ENCODE measurements around the gene OGDHL. TPM values are rescaled to one million over a fixed set of nuclear protein-coding genes. Genes with fewer than 3 reads are reported as not detected.

Gene OGDHL
- total RNA-seq, 1 experiment from 2014 or later: 1.3 TPM

DNA sequence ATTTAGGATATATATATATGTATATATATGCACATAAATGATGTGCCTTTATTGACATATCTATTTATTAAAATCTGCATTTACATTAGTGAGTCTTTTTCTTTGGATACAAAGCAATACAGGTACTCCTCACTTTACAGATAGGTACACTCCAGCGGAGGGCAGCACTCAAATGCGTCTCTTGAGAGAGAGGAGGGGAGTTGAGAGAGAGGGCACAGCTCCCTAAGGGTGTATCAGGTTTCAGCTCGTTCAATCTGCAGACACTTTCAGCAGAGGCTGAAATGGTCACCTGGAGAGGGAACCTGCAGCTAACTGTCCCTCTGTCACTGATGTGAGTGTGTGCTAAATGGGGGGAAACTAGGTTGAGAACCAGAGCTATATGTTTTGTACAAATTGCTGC lies 61.1 kb downstream of the OGDHL start:
- Histone ChIP-seq H3K9me3 (ENCODE audit: control insufficient read depth, insufficient read depth, low read depth, low read length) (no peaks in the 10 kb centered on the region), H3K4me3 (ENCODE audit: low read depth in 2 of 2, low read length in 2 of 2) (no peak overlapping the region), H3K27me3 (ENCODE audit: control insufficient read depth, insufficient read depth, low read length) (peaks cover under 1% of the 10 kb centered on the region), H3K4me1 (ENCODE audit: control insufficient read depth, insufficient read depth, low read length) (no peaks in the 10 kb centered on the region), H3K27ac (ENCODE audit: low read length) (no peak overlapping the region), H3K36me3 (ENCODE audit: control insufficient read depth, insufficient read depth, low read length) (no peaks in the 10 kb centered on the region)
- ATAC-seq: no peak
- CTCF ChIA-PET: no interaction called here
- no peak for DNase-seq (ENCODE audit: low read depth, low spot score)
- POLR2A ChIA-PET: no interaction called here
- in situ Hi-C loops (cut with HindIII; ENCODE audit: low pct_unique_long_range_greater_than_20kb, low sequenced_read_pairs): no loop called here
- intact Hi-C loops (cut with micrococcal nuclease; ENCODE audit: unreplicated experiment): no loop called here
- TF ChIP-seq REST (IDR thresholded peaks at IDR 0.05; ENCODE audit: insufficient read depth in 1 of 2, low read depth in 2 of 2, low read length in 1 of 2) (no peak), POLR2AphosphoS5 (IDR thresholded peaks at IDR 0.05; ENCODE audit: low read depth, low read length) (no peak), TCF7L2 (IDR thresholded peaks at IDR 0.05; ENCODE audit: low read depth, low read length) (no peak), SIN3A (IDR thresholded peaks at IDR 0.05; ENCODE audit: borderline replicate concordance, insufficient read depth, low read depth, low read length) (no peak), CTCF (IDR thresholded peaks at IDR 0.05) (no peak)
- BruUV-seq (replicated peaks): no TSS peak

DNA sequence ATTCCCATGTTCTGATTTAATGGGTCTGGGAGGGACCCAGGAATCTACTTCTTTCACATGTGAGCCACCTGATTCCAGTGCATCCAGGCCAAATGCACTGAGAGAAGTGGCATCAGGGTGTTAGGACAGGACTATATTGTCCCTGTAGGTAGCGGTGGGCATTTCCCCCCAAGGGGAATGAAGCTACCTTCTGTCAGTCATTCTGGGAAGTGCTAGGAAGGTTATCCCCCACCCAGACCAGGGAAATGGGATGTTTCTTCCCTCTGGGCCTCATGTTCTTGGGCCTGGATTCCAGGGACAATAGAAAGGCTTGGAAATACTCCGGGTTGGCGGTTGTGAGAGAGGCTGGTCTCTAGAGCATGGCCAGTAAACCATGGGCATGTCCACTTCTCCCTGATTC lies 61.9 kb downstream of the OGDHL start:
- TF ChIP-seq REST (IDR thresholded peaks at IDR 0.05; ENCODE audit: insufficient read depth in 1 of 2, low read depth in 2 of 2, low read length in 1 of 2) (no peak), TCF7L2 (IDR thresholded peaks at IDR 0.05; ENCODE audit: low read depth, low read length) (no peak), CTCF (IDR thresholded peaks at IDR 0.05) (no peak)
- ATAC-seq (no peak), DNase-seq (ENCODE audit: low read depth, low spot score) (no peak)
- no TSS peak for BruUV-seq (replicated peaks)
- Histone ChIP-seq H3K9me3 (ENCODE audit: control insufficient read depth, insufficient read depth, low read depth, low read length) (no peaks in the 10 kb centered on the region), H3K27me3 (ENCODE audit: control insufficient read depth, insufficient read depth, low read length) (peaks cover 8% of the 10 kb centered on the region), H3K27ac (ENCODE audit: low read length) (no peak overlapping the region), H3K4me3 (ENCODE audit: low read depth in 2 of 2, low read length in 2 of 2) (no peak overlapping the region), H3K4me1 (ENCODE audit: control insufficient read depth, insufficient read depth, low read length) (no peaks in the 10 kb centered on the region), H3K36me3 (ENCODE audit: control insufficient read depth, insufficient read depth, low read length) (no peaks in the 10 kb centered on the region)
- CTCF ChIA-PET: no interaction called here
- POLR2A ChIA-PET: no interaction called here
- in situ Hi-C loops (cut with HindIII; ENCODE audit: low pct_unique_long_range_greater_than_20kb, low sequenced_read_pairs) (no loop called here), intact Hi-C loops (cut with micrococcal nuclease; ENCODE audit: unreplicated experiment) (no loop called here)
